Effector CD8-positive, alpha-beta T cell (primary cell): ENCODE results near the gene PMIS2.

ENCODE experiments used
- DNase-seq: peaks from one replicate; lab custom pipeline; 2025; lab: John Stamatoyannopoulos, UW

The PMIS2 gene

DNA sequence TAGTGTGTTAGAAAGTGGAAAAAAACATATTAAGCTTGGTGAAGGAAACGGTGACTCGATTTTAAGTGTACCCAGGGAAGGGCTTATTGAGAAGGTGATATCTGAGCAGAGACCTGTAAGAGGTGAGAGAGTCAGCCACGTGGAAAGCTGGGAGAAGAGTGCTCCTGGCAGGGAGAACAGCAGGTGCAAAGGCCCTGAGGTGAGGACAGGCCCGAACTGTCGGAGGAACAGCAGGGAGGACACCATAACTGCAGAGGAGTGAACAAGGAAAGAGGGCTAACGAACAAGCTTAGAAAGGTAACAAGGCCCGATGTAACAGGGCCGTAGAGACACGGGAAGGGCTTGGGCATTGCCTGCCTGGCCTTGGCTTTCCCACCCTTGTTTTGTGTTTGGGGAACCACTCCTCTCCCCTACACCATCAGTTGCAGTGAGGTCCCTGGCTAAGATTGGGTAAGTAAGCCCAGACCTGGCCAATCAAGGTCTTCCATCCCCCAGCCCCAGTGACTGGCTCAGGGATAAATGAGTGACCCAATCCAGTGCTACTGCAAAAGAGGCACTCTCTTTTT lies 29.9 kb upstream of the PMIS2 start:
- DNase-seq: no peak

DNA sequence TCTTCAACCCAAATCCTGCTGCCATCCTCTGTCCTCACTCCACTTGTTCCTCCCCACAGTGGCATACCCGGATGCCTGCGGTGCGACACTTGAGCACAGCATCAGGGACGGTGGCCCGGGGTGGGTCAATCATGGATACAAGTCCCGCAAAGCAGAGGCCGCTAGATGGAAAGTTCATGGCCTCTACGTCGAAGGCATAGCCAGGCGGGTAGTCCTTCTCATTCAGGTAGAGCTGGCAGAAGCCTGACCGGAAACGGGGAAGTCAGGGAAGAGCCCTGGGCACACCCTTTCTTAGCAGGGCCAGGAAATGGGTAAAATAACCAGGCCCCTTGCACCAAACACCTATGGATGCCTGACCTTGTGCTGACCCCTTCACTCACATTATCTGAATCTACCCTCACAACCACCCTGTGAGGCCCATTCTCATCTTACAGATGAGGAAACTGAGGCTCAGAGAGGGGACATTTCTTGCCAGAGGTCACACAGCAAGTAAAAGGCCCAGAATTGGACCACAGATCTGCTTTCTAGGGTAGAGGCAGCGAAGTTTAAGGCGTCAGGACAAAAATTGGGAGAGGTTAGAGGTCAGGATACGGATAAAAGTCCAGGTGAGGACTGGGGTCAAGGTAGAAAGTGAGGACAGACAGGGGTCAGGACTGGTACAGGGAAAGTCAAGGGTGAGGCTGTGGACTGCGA lies 29.0 kb upstream of the PMIS2 start:
- DNase-seq: no peak

DNA sequence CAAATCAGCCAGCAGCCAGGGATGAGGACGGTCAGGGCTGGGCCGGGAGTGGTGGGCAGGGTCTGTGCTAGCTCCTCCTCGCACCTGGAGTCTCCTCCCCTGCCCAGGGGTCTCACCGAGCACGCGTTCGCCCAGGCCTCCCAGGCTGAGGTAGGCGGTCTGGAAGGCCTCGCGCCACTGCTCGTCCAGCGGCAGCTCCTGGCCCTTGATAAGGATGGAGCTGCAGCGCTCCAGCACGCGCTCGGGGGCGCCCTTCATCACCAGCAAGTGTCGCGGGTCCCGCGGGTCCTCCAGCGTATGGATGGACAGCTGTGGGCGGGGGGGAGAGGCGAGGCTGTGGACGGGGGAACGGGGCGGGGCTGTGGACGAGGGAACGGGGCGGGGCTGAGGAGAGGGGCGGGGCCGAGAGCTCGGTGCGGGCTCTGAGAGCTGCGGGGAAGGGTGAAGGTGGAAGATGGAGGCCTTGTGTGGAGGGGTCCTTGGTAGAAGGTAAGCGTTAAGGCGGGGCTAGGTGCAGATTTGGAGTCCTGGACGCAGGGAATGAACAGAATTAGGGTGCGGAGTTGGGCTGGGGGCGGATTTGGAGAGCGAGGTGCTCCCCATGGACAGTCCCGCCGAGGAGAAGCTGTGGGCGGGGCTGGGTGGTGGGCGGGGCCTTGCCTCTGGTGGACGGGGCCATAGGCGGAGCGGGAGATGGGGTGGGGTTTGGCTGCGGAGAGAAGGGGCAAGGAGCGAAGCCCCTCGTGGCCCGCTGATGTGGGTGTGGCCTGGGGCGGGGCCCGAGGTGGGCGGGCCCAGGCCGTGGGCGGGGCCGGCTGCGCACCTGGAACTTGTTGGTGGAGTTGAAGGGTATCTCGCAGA lies 28.2 kb upstream of the PMIS2 start:
- peak; percentile 49 for DNase-seq

DNA sequence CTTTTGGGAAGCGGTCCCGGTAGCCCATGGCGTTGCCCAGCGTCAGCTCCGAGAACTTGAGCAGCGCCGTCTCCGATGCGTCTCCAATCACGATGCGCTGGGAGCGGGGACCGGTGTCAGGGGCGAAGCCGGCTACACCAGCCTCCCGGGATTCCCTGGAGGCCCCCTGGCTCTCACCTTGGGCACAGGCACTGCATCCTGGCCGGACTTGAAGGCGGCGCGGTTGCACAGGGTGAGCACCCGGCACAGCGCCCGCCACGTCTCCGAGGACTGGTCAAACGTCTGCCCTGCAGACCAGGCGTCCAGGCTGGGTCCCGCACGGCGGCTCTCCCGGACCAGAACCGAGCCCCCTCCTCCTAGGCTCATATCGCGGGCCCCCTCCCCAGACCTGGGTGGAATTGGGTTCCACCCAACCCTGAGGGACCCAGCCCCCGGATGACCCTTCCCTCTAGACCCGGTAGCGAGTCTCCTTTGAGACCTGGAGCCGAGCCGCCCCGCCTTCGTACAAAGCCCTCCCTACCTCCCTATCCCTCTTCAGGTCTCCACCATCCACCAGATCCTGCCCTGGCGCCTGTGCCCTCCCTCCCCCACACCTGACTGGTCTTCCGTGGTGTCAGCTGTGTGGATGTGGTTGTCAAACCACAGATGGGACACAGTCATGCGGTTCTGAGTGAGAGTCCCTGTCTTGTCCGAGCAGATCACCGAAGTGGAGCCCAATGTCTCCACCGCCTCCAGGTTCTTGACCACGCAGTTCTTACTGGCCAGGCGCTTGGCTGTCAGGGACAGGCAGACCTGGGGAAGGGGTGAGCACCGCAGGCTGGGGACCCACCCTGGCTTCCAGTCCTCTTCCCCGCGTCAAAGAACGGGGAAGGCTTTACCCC lies 27.3 kb upstream of the PMIS2 start:
- no peak for DNase-seq

DNA sequence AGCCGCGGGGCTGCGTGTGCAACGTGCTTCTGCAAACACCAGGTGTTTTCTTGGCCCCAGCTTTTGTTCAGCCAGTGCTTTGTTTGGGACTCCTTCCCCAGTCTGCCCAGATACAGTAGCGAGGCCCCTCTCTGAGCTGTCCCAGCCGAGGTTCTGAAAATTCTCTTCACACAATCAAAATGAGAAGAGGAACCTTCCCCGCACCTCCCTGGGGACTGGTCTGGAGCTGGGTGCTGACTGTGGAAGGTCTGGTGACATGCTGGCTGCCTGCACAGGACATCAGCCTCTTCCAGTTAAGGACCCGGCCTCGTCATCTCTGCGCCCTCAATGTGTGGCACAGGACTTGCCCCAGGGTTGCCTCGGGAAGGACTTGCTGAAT lies 26.7 kb upstream of the PMIS2 start:
- no peak for DNase-seq

DNA sequence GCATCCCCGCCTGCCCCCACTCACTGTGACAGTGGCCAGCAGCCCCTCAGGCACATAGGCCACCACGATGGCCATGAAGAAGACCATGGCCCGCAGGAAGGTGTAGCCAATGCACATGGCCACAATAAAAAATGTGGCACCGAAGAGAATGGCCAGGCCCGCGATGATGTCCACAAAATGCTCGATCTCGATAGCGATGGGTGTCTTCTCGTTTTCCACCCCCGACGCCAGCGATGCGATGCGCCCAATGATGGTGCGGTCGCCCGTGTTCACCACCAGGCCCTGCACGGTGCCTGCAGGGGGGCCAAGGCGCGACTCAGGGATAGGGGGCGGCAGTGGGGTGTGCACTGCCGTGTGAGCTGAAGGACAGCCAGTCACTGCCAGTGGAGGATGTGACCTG lies 26.2 kb upstream of the PMIS2 start:
- no peak for DNase-seq

DNA sequence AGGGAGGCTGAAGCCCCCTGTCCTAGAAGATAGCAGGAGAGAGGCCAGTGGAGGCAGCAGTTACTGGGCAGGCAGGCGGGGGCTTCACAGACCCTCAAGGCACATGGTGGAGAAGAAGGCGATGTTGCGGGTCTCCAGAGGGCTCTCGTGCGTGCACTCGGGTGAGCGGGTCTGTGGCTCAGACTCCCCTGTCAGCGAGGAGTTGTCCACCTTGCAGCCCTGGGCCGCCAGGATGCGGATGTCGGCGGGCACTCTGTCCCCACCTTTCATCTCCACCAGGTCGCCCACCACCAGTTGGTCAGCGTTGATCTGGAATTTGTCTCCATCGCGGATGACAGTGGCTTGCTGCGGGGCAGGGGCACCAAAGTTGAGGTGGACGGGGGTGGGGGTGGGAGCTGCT lies 25.7 kb upstream of the PMIS2 start:
- no peak for DNase-seq

DNA sequence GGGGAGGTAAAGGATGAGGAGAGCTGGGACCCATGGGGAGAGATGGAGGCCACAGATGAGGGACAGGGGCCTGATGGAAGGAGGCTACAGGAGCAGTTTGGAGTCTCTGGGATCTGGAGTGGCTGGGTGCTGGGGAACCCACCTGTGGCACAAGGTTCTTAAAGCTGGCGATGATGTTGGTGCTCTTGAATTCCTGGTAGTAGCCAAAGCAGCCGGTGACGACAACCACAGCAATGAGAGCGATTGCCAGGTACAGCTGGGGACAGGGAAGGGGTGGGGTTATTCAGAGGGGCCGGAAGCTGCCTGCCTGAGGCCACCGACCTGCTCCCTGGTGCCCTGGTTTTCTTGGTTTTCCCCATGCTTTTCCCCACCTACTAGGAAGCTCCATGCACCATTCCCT lies 25.3 kb upstream of the PMIS2 start:
- DNase-seq: no peak

DNA sequence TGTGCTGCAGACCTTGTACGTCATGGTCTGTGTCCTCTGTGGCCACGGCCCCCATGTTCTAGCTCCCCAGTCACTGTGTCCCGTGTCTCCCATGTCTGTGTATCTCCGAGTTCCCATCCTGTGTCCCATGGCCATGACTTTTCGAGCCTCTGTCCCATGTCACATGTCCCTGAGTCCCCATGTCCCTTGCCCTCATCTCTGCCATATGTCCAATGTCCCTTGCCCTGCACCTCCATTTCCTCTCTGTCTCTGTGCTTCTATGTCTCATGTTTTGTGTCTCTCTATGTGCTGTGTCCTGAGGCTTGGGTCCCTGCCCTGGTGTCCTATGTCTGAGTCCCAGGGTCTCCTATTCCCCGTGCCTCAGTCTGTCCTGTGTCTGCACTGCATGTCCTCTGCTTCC lies 24.5 kb upstream of the PMIS2 start:
- no peak for DNase-seq

DNA sequence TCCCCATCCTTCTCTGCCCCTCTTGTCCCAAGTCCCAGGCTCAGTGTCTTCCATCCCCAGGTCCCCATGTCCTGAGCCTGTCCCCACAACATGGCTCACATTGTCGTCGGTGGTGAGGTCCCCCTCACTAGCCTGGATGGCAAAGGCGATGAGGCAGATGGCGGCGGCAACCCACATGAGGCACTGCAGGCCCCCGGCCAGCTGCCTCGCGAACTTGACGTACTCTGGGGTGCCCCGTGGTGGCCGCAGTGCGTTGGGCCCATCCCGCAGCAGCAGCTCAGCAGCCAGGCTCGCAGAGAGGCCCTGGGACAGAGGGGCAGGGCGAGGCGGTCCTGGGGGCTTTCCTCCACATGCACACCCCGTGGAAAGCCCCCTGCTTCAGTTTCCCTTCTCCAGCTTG lies 23.6 kb upstream of the PMIS2 start:
- no peak for DNase-seq

DNA sequence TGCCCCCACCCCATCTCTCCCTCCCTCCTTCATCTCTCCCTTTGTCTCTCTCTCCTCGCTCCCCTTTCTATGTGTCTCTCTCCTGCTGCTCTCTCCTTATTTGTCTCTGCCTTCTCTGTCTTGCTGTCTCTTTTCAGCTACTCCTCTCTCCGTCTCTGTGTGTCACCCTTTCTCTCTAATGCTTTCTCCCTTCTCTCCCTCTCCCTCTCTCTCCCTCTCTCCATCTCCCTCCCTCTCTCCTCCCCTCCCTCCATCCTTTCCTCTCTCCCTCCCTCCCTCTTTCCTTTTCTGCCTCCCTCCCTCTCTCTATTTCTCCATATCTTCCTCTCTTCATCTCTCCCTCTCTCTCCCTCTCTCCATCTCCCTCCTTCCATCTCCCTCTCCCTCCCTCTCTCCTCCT lies 23.2 kb upstream of the PMIS2 start:
- no peak for DNase-seq

DNA sequence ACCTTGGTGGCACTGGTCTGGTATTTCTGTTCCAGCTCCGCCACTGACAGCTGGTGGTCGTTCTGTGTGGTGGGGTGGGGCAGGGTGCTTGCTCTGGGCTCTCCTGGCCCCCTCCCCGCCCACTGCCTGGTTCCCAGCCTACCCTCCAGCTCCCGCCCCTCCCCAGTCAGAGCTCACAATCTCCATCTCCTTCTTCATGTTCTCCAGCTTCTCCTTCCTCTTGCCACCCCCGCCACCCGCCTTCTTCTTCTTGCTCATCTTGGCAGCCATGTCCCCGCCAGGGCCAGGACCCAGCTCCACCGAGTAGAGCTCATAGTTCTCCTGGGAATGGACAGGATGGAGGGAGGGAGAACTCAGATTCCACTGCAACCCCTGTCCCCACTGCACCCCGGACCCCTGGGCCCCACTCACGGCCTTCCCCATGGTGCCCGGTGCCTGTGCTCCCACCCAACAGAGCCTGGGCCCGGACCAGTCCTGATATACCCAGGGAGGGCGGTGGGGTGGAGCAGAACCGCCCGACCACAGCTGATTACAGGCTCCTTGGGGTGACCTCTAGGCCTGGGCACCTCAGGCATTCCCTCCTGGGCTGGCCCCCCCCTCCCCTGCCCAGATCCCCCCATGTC lies 22.7 kb upstream of the PMIS2 start, which contains the start of gene ATP4A:
Gene ATP4A, minus strand, starts transcription at position 452 of the 623 bp plus-strand sequence. Its CDS starts 29 bp downstream, at position 423.
- no peak for DNase-seq

DNA sequence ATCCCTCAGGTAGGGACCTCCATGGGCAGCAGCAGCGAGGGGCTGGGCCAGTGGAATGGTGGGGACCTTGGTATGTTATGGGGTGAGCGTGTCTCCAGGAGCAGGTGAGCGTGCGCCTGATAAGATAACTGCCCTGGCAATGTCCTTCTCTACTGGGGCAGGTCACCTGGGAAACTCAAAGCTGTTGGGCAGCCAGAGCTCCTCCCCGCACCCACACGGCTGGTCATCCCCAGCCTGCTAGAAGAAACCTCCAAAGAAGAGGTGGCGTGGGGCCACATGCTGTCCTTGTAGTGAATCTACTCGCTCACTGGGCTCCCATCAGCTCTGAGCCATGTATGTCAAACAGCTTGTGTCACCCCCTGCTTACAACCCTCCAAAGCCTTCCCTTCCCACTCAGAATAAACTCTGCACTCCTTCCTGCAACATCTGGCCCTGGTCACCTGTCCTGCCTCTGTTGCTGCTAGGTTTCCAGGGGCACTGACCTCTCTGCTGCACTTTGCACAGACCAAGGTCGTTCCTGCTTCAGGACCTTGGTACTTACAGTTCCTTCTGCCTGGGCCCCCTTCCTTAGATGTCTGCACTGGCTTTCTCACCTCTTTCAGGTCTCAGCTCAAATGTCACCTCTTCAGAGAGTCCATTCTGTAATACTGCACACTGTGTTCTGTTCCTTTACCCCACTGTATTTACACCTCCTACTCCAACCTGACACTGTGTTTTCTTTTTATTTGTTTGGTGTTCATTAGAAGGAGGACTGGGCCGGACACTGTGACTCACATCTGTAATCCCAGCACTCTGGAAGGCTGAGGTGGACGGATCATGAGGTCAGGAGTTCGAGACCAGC lies 20.7 kb upstream of the PMIS2 start:
- DNase-seq: no peak

DNA sequence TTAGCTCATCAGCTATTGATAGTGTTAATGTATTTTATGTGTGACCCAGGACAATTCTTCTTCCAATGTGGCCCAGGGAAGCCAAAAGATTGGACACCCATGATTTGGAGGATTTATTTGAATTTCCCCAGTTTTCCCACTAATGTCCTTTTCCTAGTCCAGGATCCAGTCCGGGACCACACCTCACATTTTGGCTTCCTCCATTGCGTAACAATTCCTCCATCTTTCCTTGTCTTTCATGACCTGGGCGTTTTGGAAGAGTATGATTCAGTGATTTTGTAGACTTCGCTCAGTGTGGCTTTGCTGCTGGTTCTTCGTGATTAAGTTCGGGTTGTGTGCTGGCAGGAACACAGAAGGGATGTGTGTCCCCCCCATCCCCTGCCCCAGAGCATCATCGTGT lies 19.2 kb upstream of the PMIS2 start:
- DNase-seq: no peak

DNA sequence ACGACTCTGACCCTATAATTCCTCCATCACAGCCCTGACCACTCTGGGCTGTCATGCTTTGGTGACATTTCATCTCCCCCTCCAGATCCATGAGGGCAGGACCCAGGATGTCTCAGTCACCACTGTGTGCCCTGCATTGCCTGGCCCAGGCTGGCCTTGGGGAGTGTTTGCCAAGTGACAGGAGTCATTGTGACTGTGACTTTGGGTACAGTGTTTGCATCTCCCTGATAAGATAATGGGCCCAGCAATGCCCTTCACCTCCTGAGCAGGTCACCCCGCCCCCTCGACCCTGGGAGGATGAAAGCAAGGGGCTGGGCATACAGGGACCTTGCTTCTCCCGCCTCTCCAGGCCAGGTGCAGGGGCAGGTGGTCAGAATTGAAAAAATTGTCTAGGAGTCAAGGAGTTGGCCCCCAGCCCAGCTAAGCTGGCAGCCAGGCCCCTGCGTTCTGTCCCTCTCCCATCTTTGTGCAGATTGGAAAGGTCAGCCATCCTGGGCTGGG lies 16.6 kb upstream of the PMIS2 start:
- no peak for DNase-seq

DNA sequence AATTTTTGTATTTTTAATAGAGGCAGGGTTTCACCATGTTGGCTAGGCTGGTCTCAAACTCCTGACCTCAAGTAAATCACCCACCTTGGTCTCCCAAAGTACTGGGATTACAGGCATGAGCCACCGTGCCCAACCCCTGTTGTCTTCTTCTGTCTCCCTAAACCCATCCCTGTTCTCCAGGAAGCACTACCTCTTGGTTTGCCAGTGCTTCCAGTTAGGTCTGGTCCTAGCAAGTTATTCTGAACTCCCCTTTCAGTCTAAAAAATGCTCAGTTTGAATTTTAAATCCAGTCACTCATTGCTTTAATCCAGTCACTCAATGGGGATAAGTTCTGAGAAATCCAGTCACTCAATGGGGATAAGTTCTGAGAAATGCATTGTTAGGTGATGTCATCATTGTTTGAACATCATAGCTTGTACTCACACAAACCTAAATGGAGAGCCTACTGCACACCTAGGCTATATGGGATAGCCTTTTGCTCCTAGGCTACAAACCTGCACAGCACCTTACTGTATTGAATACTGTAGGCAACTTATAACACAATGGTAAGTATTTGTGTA lies 14.5 kb upstream of the PMIS2 start:
- DNase-seq: no peak

DNA sequence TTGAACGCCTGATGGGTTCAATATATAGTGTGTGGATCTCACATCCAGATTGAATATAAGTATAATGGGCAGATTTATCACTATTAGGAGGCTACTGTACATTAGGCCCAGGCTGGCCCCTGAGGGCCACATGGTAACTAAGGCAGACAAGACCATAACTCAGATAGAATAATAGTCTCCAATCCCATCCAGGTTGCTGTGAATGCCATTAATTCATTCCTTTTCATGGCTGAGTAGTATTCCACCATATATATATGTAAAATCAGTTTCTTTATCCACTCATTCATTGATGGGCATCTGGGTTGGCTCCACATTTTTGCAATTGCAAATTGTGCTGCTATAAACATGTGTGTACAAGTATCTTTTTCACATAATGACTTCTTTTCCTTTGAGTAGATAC lies 8.1 kb upstream of the PMIS2 start:
- DNase-seq: no peak

DNA sequence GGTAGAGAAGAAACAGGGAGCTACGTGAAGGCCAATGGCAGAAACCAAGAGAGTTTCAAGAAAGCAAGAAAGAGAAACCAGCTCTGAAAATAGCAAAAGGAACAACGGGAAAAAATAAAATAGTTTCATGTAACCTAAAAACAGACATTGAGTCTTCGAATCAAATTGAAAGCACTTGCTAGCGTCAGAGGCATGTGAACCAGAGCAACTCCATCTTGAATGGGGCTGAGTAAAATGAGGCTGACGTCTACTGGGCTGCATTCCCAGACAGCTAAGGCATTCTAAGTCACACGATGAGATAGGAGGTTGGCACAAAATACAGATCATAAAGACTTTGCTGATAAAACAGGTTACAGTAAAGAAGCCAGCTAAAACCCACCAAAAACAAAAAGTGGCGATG lies 7.3 kb upstream of the PMIS2 start:
- no peak for DNase-seq

DNA sequence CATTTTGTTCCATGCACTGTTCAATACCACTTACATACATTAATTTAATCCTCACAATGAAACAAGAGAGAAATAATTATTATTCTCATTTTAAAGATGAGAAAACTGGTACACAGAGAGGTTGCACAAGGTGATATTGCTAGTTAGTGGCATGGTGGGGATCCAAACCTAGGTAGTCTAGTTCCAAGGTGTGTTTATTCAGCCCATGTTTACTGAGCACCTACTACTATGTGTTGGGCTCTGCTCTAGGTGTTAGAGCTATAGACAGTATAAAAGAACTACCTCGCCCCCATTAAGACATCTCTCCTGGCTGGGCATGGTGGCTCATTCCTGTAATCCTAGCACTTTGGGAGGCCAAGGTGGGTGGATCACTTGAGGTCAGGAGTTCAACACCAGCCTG lies 3.2 kb upstream of the PMIS2 start:
- DNase-seq: no peak

DNA sequence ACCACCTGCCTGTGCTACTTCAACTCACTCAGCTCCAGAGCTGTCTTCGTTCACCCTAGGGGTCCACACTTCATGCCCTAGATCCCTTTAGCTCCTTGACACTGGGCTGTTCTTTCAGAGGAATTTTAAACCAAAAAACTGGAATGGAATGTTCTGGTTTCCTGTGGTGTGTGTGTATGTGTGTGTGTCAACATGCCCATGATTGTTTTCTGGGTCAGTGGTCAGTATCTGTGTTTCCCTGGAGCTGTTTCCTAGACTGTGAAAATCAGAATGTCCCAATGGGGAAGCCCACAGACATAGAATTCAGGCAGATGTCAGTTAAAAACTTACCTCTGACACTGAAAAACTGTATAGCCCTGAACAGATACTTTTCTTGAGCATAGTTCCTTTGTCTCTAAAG lies 1.3 kb downstream of the PMIS2 start:
- no peak for DNase-seq
